Progenitor cell of endocrine pancreas (in vitro differentiated cells): ENCODE data around the gene TLR4. TPM values are rescaled to one million over a fixed set of nuclear protein-coding genes. Genes with fewer than 3 reads are reported as not detected.

Experiments used
- DNase-seq: peaks from one replicate; pipeline ENCODE4 v3.0.0; 2021; ENCODE audit warnings: low spot score; ENCODE audit not compliant: unreplicated experiment
- H3K27ac Mint-ChIP-seq: 2 replicates; pipeline ENCODE4 v1.8.0; 2021; ENCODE audit warnings: mild to moderate bottlenecking, moderate library complexity, mixed read lengths
- H3K27me3 Mint-ChIP-seq: 2 replicates; pipeline ENCODE4 v1.8.0; 2021; ENCODE audit warnings: mixed read lengths
- H3K36me3 Mint-ChIP-seq: 2 replicates; pipeline ENCODE4 v1.8.0; 2022; ENCODE audit warnings: mixed read lengths; ENCODE audit not compliant: insufficient read depth
- H3K4me1 Mint-ChIP-seq: 2 replicates; pipeline ENCODE4 v1.8.0; 2021; ENCODE audit warnings: low read depth, mixed read lengths
- H3K4me3 Mint-ChIP-seq: 2 replicates; pipeline ENCODE4 v1.8.0; 2021; ENCODE audit warnings: low read depth, mild to moderate bottlenecking, moderate library complexity, mixed read lengths
- H3K9me3 Mint-ChIP-seq: 2 replicates; pipeline ENCODE4 v1.8.0; 2021; ENCODE audit warnings: low read depth, mixed read lengths
- total RNA-seq: library from RNA; stranded (reverse); gene quantifications from 2 replicates; pipeline ENCODE4 v1.2.1, GENCODE V29; 2021
- TF ChIP-seq, protein P1 (sequence below): fragments of 200-600 bp; sonication (generic); IDR thresholded peaks from one replicate; pipeline ENCODE4 v1.5.0; 2021; ENCODE audit warnings: antibody characterized with exemption, mild to moderate bottlenecking; ENCODE audit not compliant: unreplicated experiment

Gene TLR4
- total RNA-seq, 1 donor from 2014 or later, result not detected

DNA sequence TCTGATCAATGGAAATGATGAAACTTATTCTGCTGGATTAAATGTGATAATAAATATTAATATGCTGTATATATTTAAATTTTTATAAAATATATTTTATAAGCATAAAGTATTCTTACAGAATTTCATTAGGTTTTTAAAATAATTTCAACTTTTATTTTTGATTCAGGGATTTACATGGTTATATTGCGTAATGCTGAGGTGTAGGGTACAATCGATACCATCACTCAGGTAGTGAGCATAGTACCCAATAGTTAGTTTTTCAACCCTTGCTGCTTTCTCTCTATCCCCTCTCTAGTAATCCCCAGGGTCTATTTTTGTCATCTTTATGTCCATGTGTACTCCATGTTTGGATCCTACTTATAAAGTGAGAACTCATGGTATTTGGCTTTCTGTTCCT, 5.7 kb downstream of the TLR4 start:
- TF ChIP-seq, protein P1, sequence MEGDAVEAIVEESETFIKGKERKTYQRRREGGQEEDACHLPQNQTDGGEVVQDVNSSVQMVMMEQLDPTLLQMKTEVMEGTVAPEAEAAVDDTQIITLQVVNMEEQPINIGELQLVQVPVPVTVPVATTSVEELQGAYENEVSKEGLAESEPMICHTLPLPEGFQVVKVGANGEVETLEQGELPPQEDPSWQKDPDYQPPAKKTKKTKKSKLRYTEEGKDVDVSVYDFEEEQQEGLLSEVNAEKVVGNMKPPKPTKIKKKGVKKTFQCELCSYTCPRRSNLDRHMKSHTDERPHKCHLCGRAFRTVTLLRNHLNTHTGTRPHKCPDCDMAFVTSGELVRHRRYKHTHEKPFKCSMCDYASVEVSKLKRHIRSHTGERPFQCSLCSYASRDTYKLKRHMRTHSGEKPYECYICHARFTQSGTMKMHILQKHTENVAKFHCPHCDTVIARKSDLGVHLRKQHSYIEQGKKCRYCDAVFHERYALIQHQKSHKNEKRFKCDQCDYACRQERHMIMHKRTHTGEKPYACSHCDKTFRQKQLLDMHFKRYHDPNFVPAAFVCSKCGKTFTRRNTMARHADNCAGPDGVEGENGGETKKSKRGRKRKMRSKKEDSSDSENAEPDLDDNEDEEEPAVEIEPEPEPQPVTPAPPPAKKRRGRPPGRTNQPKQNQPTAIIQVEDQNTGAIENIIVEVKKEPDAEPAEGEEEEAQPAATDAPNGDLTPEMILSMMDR, result no peak
- Mint-ChIP-seq H3K4me3 (no peak overlapping the region), H3K36me3 (no peaks in the 10 kb centered on the region), H3K4me1 (peaks cover 15% of the 10 kb centered on the region), H3K9me3 (no peaks in the 10 kb centered on the region), H3K27me3 (peaks cover 3% of the 10 kb centered on the region), H3K27ac (no peak overlapping the region)
- no peak for DNase-seq

DNA sequence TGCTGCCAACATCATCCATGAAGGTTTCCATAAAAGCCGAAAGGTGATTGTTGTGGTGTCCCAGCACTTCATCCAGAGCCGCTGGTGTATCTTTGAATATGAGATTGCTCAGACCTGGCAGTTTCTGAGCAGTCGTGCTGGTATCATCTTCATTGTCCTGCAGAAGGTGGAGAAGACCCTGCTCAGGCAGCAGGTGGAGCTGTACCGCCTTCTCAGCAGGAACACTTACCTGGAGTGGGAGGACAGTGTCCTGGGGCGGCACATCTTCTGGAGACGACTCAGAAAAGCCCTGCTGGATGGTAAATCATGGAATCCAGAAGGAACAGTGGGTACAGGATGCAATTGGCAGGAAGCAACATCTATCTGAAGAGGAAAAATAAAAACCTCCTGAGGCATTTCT, 10.1 kb downstream of the TLR4 start:
- no peaks in the 10 kb centered on the region for H3K9me3 Mint-ChIP-seq
- no peaks in the 10 kb centered on the region for H3K36me3 Mint-ChIP-seq
- H3K27me3 Mint-ChIP-seq, result peaks cover 3% of the 10 kb centered on the region
- H3K27ac Mint-ChIP-seq, result no peak overlapping the region
- TF ChIP-seq, protein P1, result no peak
- no peak overlapping the region for H3K4me3 Mint-ChIP-seq
- DNase-seq, result no peak
- H3K4me1 Mint-ChIP-seq, result no peaks in the 10 kb centered on the region

DNA sequence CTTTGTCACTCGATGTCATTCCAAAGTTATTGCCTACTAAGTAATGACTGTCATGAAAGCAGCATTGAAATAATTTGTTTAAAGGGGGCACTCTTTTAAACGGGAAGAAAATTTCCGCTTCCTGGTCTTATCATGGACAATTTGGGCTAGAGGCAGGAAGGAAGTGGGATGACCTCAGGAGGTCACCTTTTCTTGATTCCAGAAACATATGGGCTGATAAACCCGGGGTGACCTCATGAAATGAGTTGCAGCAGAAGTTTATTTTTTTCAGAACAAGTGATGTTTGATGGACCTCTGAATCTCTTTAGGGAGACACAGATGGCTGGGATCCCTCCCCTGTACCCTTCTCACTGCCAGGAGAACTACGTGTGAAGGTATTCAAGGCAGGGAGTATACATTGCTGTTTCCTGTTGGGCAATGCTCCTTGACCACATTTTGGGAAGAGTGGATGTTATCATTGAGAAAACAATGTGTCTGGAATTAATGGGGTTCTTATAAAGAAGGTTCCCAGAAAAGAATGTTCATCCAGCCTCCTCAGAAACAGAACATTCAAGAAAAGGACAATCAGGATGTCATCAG, 11.3 kb downstream of the TLR4 start:
- no peaks in the 10 kb centered on the region for H3K36me3 Mint-ChIP-seq
- DNase-seq, result no peak
- H3K4me3 Mint-ChIP-seq, result no peak overlapping the region
- no peaks in the 10 kb centered on the region for H3K4me1 Mint-ChIP-seq
- H3K27me3 Mint-ChIP-seq, result peaks cover 3% of the 10 kb centered on the region
- H3K27ac Mint-ChIP-seq, result no peak overlapping the region
- no peaks in the 10 kb centered on the region for H3K9me3 Mint-ChIP-seq
- TF ChIP-seq, protein P1, result no peak

DNA sequence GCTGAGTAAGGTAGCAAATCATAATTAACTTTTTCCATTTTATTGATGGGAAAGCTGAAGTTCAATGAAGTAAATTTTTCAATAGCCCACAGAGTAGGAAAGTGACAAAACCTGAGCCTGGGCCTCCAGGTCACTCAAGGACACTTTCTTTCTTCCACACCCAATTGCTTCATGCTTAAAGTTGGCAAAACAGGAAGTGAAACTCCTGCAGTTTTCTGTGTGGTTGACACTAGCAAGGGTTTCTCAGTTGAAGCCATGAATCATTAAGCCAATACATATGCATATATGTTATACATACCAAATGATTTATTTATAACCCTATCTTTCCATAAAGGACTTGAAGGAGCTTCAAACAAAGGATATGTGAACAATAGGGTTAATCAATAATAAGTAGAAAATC, 13.9 kb downstream of the TLR4 start:
- TF ChIP-seq, protein P1, result no peak
- H3K27me3 Mint-ChIP-seq, result no peaks in the 10 kb centered on the region
- H3K36me3 Mint-ChIP-seq, result no peaks in the 10 kb centered on the region
- no peaks in the 10 kb centered on the region for H3K4me1 Mint-ChIP-seq
- DNase-seq, result no peak
- H3K27ac Mint-ChIP-seq, result no peak overlapping the region
- no peaks in the 10 kb centered on the region for H3K9me3 Mint-ChIP-seq
- H3K4me3 Mint-ChIP-seq, result no peak overlapping the region

DNA sequence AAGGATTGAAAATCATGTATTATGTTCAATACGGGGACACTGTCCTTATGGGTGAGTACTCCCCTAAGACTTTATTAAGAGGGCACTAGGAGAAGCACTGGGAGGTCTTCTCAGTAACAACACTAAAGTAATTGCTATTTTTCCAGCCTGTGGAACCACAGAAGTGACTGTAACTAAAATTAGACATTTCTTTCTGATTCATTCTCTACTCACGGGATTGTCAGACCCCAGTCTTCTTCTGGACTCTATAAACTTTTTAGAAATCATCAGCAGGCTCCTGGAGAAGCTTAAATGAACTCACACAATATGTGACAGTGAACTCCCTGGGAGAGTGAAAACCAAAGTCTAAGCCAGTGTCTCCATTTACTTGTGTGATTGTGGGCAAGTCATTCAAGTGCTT, 14.5 kb downstream of the TLR4 start:
- no peaks in the 10 kb centered on the region for H3K36me3 Mint-ChIP-seq
- TF ChIP-seq, protein P1, result no peak
- H3K9me3 Mint-ChIP-seq, result no peaks in the 10 kb centered on the region
- peaks cover 4% of the 10 kb centered on the region for H3K27me3 Mint-ChIP-seq
- no peak overlapping the region for H3K27ac Mint-ChIP-seq
- H3K4me3 Mint-ChIP-seq, result no peak overlapping the region
- H3K4me1 Mint-ChIP-seq, result no peaks in the 10 kb centered on the region
- DNase-seq, result no peak
